Measurements from ENCODE around the gene PRSS33. TPM values are rescaled to one million over a fixed set of nuclear protein-coding genes. Genes with fewer than 3 reads are reported as not detected.
A peak's percentile ranks its signal among the peaks of the same experiment; 100 is the strongest.

The PRSS33 gene
- total and polyA plus RNA-seq, 2 of the 8 experiments (the other 6 are each of a cell fraction or from before 2014, with no cell fraction given), result 0.09 TPM; not detected in 1

GRCh38 chr16:2819179-2819938, 32.0 kb upstream of the PRSS33 start:
- CTCF ChIA-PET (ENCODE audit: partially characterized antibody), result interaction anchor here (1.0 to 1.4 kb wide), 3 partner anchors 19 to 51 kb away, joined by 3 to 4 read pairs (median 3); no protein-coding TSS in a partner anchor

More at GRCh38 chr16:2819179-2819938, 32.0 kb upstream of the PRSS33 start:
- Histone ChIP-seq H2AK5ac (ENCODE audit: low read depth, low read length) (no peak overlapping the region), H3K4me2 (ENCODE audit: insufficient read depth in 1 of 2, low read depth in 2 of 2, low read length in 2 of 2) (no peak overlapping the region), H2BK120ac (replicated peaks; ENCODE audit: low read depth, low read length) (no peak overlapping the region), H3K79me2 (ENCODE audit: control insufficient read depth in 1 of 2, insufficient read depth in 2 of 2, low read length in 2 of 2) (no peaks in the 10 kb centered on the region), H2BK15ac (ENCODE audit: low read length) (0 out of 2 replicates have a peak overlapping the region, but pooled peaks have one; percentile 81), H2AFZ (ENCODE audit: low read length) (no peak overlapping the region), H3K9ac (replicated peaks in 1 of 4; ENCODE audit: extremely low read depth in 1 of 4, low read depth in 3 of 4, low read length in 3 of 4) (no peak overlapping the region), H3K4ac (replicated peaks; ENCODE audit: insufficient read length, low read depth, low read length) (no peak overlapping the region), H3K23me2 (ENCODE audit: low read depth, low read length) (no peaks in the 10 kb centered on the region), H3K4me1 (replicated peaks in 1 of 4; ENCODE audit: control insufficient read depth in 3 of 4, insufficient read depth in 4 of 4, low read length in 3 of 4) (peaks cover 0 to 4% (median 0%) of the 10 kb centered on the region in 4 experiments; a peak in 1 of 7 replicates), H3K79me1 (ENCODE audit: low read depth, low read length) (no peaks in the 10 kb centered on the region), H3K27ac (ENCODE audit: low read depth, low read length) (no peak overlapping the region), H3K23ac (ENCODE audit: insufficient read length) (no peak overlapping the region), H3K36me3 (ENCODE audit: control insufficient read depth in 2 of 4, insufficient read depth in 4 of 4, low read length in 3 of 4) (no peaks in the 10 kb centered on the region), H4K8ac (ENCODE audit: extremely low read depth, insufficient read depth, low read length) (no peak overlapping the region), H3K9me3 (ENCODE audit: insufficient read depth in 2 of 2, low read depth in 1 of 2, low read length in 1 of 2) (no peaks in the 10 kb centered on the region), H3K4me3 (ENCODE audit: extremely low read depth in 1 of 4, insufficient read depth in 2 of 4, low read depth in 3 of 4, low read length in 4 of 4) (no peak overlapping the region), H4K20me1 (replicated peaks in 1 of 2; ENCODE audit: control insufficient read depth in 1 of 2, insufficient read depth in 2 of 2, low read length in 2 of 2) (no peaks in the 10 kb centered on the region), H4K91ac (replicated peaks; ENCODE audit: insufficient read length, low read length) (no peak overlapping the region), H2BK5ac (ENCODE audit: low read depth, low read length) (no peak overlapping the region), H3K18ac (ENCODE audit: extremely low read depth, low read length) (no peak overlapping the region), H4K5ac (ENCODE audit: insufficient read length, low read depth, low read length) (no peak overlapping the region), H2BK12ac (ENCODE audit: low read depth, low read length) (no peak overlapping the region), H3K56ac (replicated peaks; ENCODE audit: insufficient read length, low read depth, low read length) (no peak overlapping the region), H3K14ac (ENCODE audit: insufficient read length) (no peak overlapping the region), H3K27me3 (replicated peaks in 1 of 4; ENCODE audit: control insufficient read depth in 3 of 4, extremely low read depth in 1 of 4, insufficient read depth in 3 of 4, low read length in 3 of 4) (no peaks in the 10 kb centered on the region), H2BK20ac (ENCODE audit: low read length) (no peak overlapping the region)
- DNase-seq (ENCODE audit: low read depth in 1 of 2, low spot score in 2 of 2) (no peak), FAIRE-seq (no peak)
- WGBS, 2 experiments (ENCODE audit: extremely low coverage in 1 of 2, insufficient coverage in 1 of 2, insufficient read length in 1 of 2, insufficient replicate concordance in 2 of 2, low coverage in 1 of 2, low lambda C conversion rate in 2 of 2, missing lambda C conversion rate in 1 of 2), result 87% methylated on average over 18 of the region's 18 CpGs; no CpG with 5 or more reads in 1 of the 2 experiments
- POLR2A ChIA-PET (ENCODE audit: partially characterized antibody), result interaction anchor here (1.4 kb wide), 1 partner anchor 41 kb away, joined by 5 read pairs; no protein-coding TSS in a partner anchor
- TF ChIP-seq CEBPB (IDR thresholded peaks at IDR 0.05; ENCODE audit: low read depth, low read length) (no peak), KDM1A (IDR thresholded peaks at IDR 0.05; ENCODE audit: borderline replicate concordance, low read length) (0 out of 2 replicates have a peak, but pooled peaks have one; percentile 17)
